HG03025 (cell line): ENCODE measurements around the gene MT1A.
"Not testable (repeated sequence)": the region's sequence is repeated elsewhere in the genome, so short reads cannot be mapped to it uniquely, and the experiment has no call there.

ENCODE experiments used
- ATAC-seq: cut with Tn5 transposase; IDR thresholded peaks from one replicate; pipeline ENCODE4 v1.9.1; 2021; ENCODE audit warnings: mild to moderate bottlenecking, moderate library complexity; ENCODE audit not compliant: unreplicated experiment, low FRiP score

Gene MT1A

GRCh38 chr16:56651586-56651985 lies 13.1 kb downstream of the MT1A start, which contains the start of gene MT1B:
MT1B (plus strand) TSS chr16:56651886; CDS start chr16:56651954, 68 bp downstream.
- ATAC-seq = no peak

- no peak for ATAC-seq
Measured at GRCh38 chr16:56652600-56652999, 14.1 kb downstream of the MT1A start.

GRCh38 chr16:56653218-56653617 lies 14.8 kb downstream of the MT1A start:
- ATAC-seq = no peak

GRCh38 chr16:56657555-56658326 lies 19.3 kb downstream of the MT1A start, which contains the start of gene MT1F:
MT1F (plus strand) TSS chr16:56657959; CDS start chr16:56658059, 100 bp downstream.
- no peak for ATAC-seq

GRCh38 chr16:56658327-56658875 lies 19.9 kb downstream of the MT1A start:
- ATAC-seq = no peak

- no peak for ATAC-seq
Measured at GRCh38 chr16:56662357-56663354, 24.2 kb downstream of the MT1A start.

GRCh38 chr16:56664506-56664905 lies 26.0 kb downstream of the MT1A start:
- ATAC-seq = no peak

- not testable (repeated sequence) for ATAC-seq
Measured at GRCh38 chr16:56665286-56666261, 27.1 kb downstream of the MT1A start.

GRCh38 chr16:56667581-56668571 lies 29.4 kb downstream of the MT1A start, which contains the start of gene MT1G:
MT1G (minus strand) TSS chr16:56668065; CDS start chr16:56667993, 72 bp downstream.
- no peak for ATAC-seq

- ATAC-seq = no peak
Measured at GRCh38 chr16:56669005-56669839, 30.8 kb downstream of the MT1A start, which contains the start of gene MT1H. MT1H (plus strand) TSS chr16:56669814; CDS start chr16:56669885, 71 bp downstream.

- ATAC-seq = no peak
Measured at GRCh38 chr16:56669840-56670619, 31.6 kb downstream of the MT1A start.

GRCh38 chr16:56670620-56670934 lies 32.1 kb downstream of the MT1A start:
- ATAC-seq = no peak

GRCh38 chr16:56671691-56672090 lies 33.2 kb downstream of the MT1A start:
- not testable (repeated sequence) for ATAC-seq

GRCh38 chr16:56672171-56672570 lies 33.7 kb downstream of the MT1A start:
- not testable (repeated sequence) for ATAC-seq

- ATAC-seq = no peak
Measured at GRCh38 chr16:56672761-56673536, 34.5 kb downstream of the MT1A start.

GRCh38 chr16:56673921-56674320 lies 35.5 kb downstream of the MT1A start:
- ATAC-seq = no peak
